ENCODE data around the gene LGALS3. TPM values are rescaled to one million over a fixed set of nuclear protein-coding genes. Genes with fewer than 3 reads are reported as not detected.

LGALS3 gene
- total and polyA plus RNA-seq, 4 donors = 6.9 to 20.8 (median 10.7) TPM

DNA sequence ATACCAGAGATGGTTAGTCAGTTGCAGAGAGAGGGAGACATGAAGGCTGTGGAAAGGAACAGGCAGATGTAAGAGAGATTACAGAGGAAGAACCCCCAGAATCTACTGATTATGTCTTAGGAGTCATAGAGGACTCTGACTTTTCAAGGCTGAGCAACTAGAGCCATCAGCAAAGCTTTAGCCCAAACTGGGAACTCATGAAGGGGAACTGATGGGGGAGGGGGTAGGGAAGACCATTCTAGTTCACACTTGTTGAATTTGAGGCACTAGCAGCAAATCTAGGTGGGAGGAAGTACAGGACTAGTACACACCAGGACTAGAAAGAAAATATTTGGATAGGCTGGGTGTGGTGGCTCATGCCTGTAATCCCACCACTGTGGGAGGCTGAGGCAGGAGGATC is 10.1 kb downstream of the LGALS3 start:
- no peak overlapping the region for H3K4me3 ChIP-seq (ENCODE audit: low read depth in 1 of 3, low read length in 3 of 3)
- H3K36me3 ChIP-seq (ENCODE audit: control insufficient read depth in 4 of 4, insufficient read depth in 3 of 4, low read depth in 1 of 4, low read length in 3 of 4) = no peaks in the 10 kb centered on the region
- H3K27ac ChIP-seq (ENCODE audit: low read depth in 1 of 2, low read length in 2 of 2) = no peak overlapping the region
- no peaks in the 10 kb centered on the region for H3K9me3 ChIP-seq (ENCODE audit: control insufficient read depth in 4 of 4, low read length in 3 of 4)
- TF ChIP-seq YY1 (IDR thresholded peaks at IDR 0.05) (no peak), EGR1 (IDR thresholded peaks at IDR 0.05; ENCODE audit: low read depth in 2 of 2) (no peak), SP1 (IDR thresholded peaks at IDR 0.05) (no peak), FOXA2 (IDR thresholded peaks at IDR 0.05) (no peak), FOXA1 (IDR thresholded peaks at IDR 0.05) (no peak), RXRA (IDR thresholded peaks at IDR 0.05) (no peak), NR2F2 (IDR thresholded peaks at IDR 0.05) (no peak), HNF4A (conservative IDR thresholded peaks at IDR 0.05) (no peak), JUND (IDR thresholded peaks at IDR 0.05) (no peak), GABPA (IDR thresholded peaks at IDR 0.05 in 1 of 2, conservative IDR thresholded peaks at IDR 0.05 in 1 of 2) (no peak), TAF1 (conservative IDR thresholded peaks at IDR 0.05) (no peak), RAD21 (IDR thresholded peaks at IDR 0.05) (no peak), HNF4G (IDR thresholded peaks at IDR 0.05) (no peak)
- TF ChIP-seq, protein P1, sequence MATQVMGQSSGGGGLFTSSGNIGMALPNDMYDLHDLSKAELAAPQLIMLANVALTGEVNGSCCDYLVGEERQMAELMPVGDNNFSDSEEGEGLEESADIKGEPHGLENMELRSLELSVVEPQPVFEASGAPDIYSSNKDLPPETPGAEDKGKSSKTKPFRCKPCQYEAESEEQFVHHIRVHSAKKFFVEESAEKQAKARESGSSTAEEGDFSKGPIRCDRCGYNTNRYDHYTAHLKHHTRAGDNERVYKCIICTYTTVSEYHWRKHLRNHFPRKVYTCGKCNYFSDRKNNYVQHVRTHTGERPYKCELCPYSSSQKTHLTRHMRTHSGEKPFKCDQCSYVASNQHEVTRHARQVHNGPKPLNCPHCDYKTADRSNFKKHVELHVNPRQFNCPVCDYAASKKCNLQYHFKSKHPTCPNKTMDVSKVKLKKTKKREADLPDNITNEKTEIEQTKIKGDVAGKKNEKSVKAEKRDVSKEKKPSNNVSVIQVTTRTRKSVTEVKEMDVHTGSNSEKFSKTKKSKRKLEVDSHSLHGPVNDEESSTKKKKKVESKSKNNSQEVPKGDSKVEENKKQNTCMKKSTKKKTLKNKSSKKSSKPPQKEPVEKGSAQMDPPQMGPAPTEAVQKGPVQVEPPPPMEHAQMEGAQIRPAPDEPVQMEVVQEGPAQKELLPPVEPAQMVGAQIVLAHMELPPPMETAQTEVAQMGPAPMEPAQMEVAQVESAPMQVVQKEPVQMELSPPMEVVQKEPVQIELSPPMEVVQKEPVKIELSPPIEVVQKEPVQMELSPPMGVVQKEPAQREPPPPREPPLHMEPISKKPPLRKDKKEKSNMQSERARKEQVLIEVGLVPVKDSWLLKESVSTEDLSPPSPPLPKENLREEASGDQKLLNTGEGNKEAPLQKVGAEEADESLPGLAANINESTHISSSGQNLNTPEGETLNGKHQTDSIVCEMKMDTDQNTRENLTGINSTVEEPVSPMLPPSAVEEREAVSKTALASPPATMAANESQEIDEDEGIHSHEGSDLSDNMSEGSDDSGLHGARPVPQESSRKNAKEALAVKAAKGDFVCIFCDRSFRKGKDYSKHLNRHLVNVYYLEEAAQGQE (IDR thresholded peaks at IDR 0.05) = no peak
- TF ChIP-seq, protein P2, sequence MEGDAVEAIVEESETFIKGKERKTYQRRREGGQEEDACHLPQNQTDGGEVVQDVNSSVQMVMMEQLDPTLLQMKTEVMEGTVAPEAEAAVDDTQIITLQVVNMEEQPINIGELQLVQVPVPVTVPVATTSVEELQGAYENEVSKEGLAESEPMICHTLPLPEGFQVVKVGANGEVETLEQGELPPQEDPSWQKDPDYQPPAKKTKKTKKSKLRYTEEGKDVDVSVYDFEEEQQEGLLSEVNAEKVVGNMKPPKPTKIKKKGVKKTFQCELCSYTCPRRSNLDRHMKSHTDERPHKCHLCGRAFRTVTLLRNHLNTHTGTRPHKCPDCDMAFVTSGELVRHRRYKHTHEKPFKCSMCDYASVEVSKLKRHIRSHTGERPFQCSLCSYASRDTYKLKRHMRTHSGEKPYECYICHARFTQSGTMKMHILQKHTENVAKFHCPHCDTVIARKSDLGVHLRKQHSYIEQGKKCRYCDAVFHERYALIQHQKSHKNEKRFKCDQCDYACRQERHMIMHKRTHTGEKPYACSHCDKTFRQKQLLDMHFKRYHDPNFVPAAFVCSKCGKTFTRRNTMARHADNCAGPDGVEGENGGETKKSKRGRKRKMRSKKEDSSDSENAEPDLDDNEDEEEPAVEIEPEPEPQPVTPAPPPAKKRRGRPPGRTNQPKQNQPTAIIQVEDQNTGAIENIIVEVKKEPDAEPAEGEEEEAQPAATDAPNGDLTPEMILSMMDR (IDR thresholded peaks at IDR 0.05; ENCODE audit: low read depth, low read length, missing input control) = no peak
- TF ChIP-seq, protein P3, sequence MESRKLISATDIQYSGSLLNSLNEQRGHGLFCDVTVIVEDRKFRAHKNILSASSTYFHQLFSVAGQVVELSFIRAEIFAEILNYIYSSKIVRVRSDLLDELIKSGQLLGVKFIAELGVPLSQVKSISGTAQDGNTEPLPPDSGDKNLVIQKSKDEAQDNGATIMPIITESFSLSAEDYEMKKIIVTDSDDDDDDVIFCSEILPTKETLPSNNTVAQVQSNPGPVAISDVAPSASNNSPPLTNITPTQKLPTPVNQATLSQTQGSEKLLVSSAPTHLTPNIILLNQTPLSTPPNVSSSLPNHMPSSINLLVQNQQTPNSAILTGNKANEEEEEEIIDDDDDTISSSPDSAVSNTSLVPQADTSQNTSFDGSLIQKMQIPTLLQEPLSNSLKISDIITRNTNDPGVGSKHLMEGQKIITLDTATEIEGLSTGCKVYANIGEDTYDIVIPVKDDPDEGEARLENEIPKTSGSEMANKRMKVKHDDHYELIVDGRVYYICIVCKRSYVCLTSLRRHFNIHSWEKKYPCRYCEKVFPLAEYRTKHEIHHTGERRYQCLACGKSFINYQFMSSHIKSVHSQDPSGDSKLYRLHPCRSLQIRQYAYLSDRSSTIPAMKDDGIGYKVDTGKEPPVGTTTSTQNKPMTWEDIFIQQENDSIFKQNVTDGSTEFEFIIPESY (IDR thresholded peaks at IDR 0.05) = no peak
- TF ChIP-seq, protein P4, sequence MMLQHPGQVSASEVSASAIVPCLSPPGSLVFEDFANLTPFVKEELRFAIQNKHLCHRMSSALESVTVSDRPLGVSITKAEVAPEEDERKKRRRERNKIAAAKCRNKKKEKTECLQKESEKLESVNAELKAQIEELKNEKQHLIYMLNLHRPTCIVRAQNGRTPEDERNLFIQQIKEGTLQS (IDR thresholded peaks at IDR 0.05) = no peak
- TF ChIP-seq, protein P5, sequence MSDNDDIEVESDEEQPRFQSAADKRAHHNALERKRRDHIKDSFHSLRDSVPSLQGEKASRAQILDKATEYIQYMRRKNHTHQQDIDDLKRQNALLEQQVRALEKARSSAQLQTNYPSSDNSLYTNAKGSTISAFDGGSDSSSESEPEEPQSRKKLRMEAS (IDR thresholded peaks at IDR 0.05) = no peak
- no peak for DNase-seq (ENCODE audit: low spot score)
- H3K9ac ChIP-seq (ENCODE audit: low read depth in 1 of 2, low read length in 2 of 2) = no peak overlapping the region
- H3K4me1 ChIP-seq (ENCODE audit: control insufficient read depth in 4 of 4, insufficient read depth in 4 of 4, low read length in 3 of 4) = no peaks in the 10 kb centered on the region
- H3K27me3 ChIP-seq (ENCODE audit: control insufficient read depth in 4 of 4, insufficient read depth in 4 of 4, low read length in 3 of 4) = no peaks in the 10 kb centered on the region
